Measurements from ENCODE around the gene CASQ1. TPM values are rescaled to one million over a fixed set of nuclear protein-coding genes. Genes with fewer than 3 reads are reported as not detected.

CASQ1 gene
- total RNA-seq (1 to 10 TPM; 3.4 to 5.6 TPM), polyA plus RNA-seq (ENCODE audit: insufficient read depth, low read depth, low replicate concordance) (10.2 TPM)
- long read RNA-seq, donor 1: 0 reads
- long read RNA-seq, donor 2: 0 reads

DNA sequence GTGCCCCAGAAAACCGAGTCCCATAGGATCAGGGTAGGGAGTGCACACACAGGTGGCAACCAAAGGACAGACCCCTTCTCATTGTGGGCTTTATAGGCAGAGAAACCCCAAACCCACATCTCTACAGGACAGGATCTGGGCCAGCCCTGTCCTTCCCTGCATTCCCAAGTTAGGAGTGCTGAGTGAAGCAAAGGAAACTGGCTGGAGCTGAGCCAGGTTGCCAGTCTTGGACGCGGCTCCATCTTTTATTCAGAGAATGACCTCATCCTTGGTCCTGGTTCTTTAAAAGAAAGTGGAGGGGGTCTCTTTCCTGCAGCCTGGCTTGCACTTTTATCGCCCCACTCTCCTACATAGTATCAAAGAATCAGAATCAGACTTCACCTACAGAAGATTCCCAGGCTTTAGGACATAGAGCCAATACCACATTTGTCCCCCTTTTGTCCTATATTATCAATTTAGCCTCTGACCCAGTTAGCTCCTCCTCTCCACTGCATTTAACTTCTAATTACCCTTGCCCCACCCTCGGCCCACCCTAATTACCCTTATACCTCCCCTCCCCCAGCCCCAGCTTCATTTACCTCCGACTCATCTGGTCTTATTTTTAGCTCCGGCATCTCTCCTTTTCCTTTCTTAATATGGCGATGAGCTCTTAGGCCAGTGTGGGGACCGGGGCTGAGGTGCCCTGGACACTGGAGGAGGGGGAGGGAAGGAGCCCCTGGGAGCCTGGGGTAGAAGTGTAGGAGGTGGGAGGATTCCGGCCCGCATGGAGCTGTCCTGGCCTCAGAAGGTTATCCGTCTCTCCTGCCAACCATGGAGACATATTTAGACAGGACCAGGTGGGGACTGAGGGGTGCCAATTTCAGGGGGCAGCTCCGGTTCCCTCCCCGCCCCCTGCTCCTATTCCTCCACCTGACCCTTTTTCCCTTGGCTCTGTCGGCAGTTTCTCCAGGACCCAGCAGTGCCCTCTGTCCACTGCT lies at the start of gene CASQ1:
TSS of gene CASQ1 (plus strand) at position 927 of the 977 bp plus-strand sequence. CDS start 177 bp downstream, outside the sequence.
- DNase-seq: peak; percentile 49
- Histone ChIP-seq H3K4me3 (no peak within 1 kb of the TSS), H3K27ac (no peak within 1 kb of the TSS), H3K36me3 (ENCODE audit: low read depth, missing control alignments) (no peaks in the 10 kb centered on the region), H3K9me3 (no peaks in the 10 kb centered on the region), H3K4me1 (peaks cover 11% of the 10 kb centered on the region), H3K27me3 (no peaks in the 10 kb centered on the region)
- TF ChIP-seq, protein P1, sequence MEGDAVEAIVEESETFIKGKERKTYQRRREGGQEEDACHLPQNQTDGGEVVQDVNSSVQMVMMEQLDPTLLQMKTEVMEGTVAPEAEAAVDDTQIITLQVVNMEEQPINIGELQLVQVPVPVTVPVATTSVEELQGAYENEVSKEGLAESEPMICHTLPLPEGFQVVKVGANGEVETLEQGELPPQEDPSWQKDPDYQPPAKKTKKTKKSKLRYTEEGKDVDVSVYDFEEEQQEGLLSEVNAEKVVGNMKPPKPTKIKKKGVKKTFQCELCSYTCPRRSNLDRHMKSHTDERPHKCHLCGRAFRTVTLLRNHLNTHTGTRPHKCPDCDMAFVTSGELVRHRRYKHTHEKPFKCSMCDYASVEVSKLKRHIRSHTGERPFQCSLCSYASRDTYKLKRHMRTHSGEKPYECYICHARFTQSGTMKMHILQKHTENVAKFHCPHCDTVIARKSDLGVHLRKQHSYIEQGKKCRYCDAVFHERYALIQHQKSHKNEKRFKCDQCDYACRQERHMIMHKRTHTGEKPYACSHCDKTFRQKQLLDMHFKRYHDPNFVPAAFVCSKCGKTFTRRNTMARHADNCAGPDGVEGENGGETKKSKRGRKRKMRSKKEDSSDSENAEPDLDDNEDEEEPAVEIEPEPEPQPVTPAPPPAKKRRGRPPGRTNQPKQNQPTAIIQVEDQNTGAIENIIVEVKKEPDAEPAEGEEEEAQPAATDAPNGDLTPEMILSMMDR (IDR thresholded peaks at IDR 0.05): no peak
- TF ChIP-seq POLR2A (IDR thresholded peaks at IDR 0.05): no peak
- 67 to 73% methylated on average over 15 of the region's 15 CpGs for WGBS, 2 donors
- intact Hi-C loops (cut with DNase I; ENCODE audit: low total_unique reads): loop anchor here (10.0 kb wide), 2 partner anchors 55 to 85 kb away; no protein-coding TSS in a partner anchor

DNA sequence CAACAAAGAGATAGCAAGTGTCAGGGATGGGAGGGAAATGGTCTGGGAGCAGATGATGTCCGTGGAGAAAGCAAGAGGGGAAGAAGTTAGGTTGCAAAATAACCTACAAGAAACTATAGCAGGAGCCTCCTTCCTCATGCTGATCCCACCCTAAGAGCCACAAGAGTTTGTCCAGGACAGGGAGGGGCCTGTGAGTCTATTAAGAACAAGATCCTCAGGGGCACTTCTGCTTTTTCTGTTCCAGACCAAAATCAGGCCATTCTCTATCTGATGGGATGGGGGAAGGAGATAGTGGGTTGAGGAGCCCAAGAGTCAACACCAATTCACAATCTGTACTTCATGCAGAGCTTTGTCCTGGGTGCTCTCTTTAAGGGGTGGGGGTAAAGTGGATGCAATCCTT lies 46.7 kb upstream of the CASQ1 start:
- Histone ChIP-seq H3K9me3 (no peaks in the 10 kb centered on the region), H3K27ac (no peak overlapping the region), H3K4me3 (no peak overlapping the region), H3K4me1 (no peaks in the 10 kb centered on the region), H3K36me3 (ENCODE audit: low read depth, missing control alignments) (no peaks in the 10 kb centered on the region), H3K27me3 (no peaks in the 10 kb centered on the region)
- no peak for TF ChIP-seq POLR2A (IDR thresholded peaks at IDR 0.05)
- TF ChIP-seq, protein P1 (IDR thresholded peaks at IDR 0.05): no peak
- intact Hi-C loops (cut with DNase I; ENCODE audit: low total_unique reads): no loop called here
- 45 to 48% methylated on average over 1 of the region's 1 CpG for WGBS, 2 donors
- no peak for DNase-seq

DNA sequence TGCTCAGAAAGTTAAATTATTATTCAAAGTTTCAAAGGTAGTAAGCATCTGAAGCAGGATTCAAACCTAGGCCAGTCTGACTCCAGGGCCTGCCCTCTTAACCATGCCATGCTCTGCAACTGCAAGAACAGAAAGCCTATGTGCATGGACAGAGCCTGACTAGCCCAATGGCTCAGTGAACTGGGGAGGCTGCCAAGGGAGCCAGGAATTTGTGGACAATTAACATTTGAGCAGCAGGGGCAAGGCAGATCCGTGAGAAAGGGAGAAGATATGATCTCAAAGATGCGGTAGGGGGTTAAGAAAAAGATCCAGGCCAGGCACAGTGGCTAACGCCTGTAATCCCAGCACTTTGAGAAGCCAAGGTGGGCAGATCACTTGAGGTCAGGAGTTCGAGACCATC lies 45.5 kb upstream of the CASQ1 start:
- WGBS, 2 donors: 67 to 71% methylated on average over 4 of the region's 4 CpGs
- Histone ChIP-seq H3K4me1 (no peaks in the 10 kb centered on the region), H3K27me3 (no peaks in the 10 kb centered on the region), H3K36me3 (ENCODE audit: low read depth, missing control alignments) (no peaks in the 10 kb centered on the region), H3K9me3 (no peaks in the 10 kb centered on the region), H3K4me3 (no peak overlapping the region), H3K27ac (no peak overlapping the region)
- DNase-seq: no peak
- intact Hi-C loops (cut with DNase I; ENCODE audit: low total_unique reads): no loop called here
- no peak for TF ChIP-seq POLR2A (IDR thresholded peaks at IDR 0.05)
- TF ChIP-seq, protein P1 (IDR thresholded peaks at IDR 0.05): no peak

DNA sequence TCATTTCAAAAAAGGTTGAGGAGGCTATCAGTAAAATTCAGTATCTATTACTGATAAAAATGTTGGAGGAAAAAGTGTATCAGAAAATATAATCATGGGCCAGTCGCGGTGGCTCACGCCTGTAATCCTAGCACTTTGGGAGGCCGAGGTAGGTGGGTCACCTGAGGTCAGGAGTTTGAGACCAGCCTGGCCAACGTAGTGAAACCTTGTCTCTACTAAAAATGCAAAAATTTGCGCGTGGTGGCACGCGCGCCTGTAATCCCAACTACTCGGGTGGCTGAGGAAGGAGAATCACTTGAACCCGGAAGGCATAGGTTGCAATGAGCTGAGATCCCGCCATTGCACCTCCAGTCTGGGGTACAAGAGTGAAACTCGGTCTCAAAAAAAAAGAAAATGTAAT lies 44.3 kb upstream of the CASQ1 start:
- H3K27me3 ChIP-seq: no peaks in the 10 kb centered on the region
- WGBS, 2 donors: 86 to 90% methylated on average over 14 of the region's 14 CpGs
- H3K9me3 ChIP-seq: no peaks in the 10 kb centered on the region
- no peak for TF ChIP-seq POLR2A (IDR thresholded peaks at IDR 0.05)
- TF ChIP-seq, protein P1 (IDR thresholded peaks at IDR 0.05): no peak
- no peak for DNase-seq
- H3K4me3 ChIP-seq: no peak overlapping the region
- H3K27ac ChIP-seq: no peak overlapping the region
- intact Hi-C loops (cut with DNase I; ENCODE audit: low total_unique reads): no loop called here
- no peaks in the 10 kb centered on the region for H3K4me1 ChIP-seq
- no peaks in the 10 kb centered on the region for H3K36me3 ChIP-seq (ENCODE audit: low read depth, missing control alignments)
